Psoas muscle (tissue), 8 donors: ENCODE results near the gene CHST3. TPM values are rescaled to one million over a fixed set of nuclear protein-coding genes. Genes with fewer than 3 reads are reported as not detected.

Experiments
- ATAC-seq, 4 donors: fragments of 200-7000 bp; cut with Tn5 transposase; one replicate each; pipeline ENCODE4 v1.9.1; 2020; ENCODE audit warnings: moderate library complexity in 3 of 4, mild to moderate bottlenecking in 2 of 4
- DNase-seq, 2 donors: peaks; one replicate each; pipeline ENCODE4 v3.0.0-alpha.2; 2020
- H3K27ac ChIP-seq: fragments of 200-600 bp; one replicate; pipeline ENCODE4 v1.8.0; 2022
- H3K27me3 ChIP-seq, 3 donors: fragments of 200-600 bp in 1 of 3; one replicate each; pipeline versions ENCODE4 v1.6.1 to v1.8.0; 2013 to 2022; ENCODE audit warnings: low read length in 2 of 3, mild to moderate bottlenecking in 2 of 3, moderate library complexity in 1 of 3; ENCODE audit not compliant: insufficient read depth in 3 of 3
- H3K36me3 ChIP-seq, 2 donors: fragments of 200-600 bp in 1 of 2; one replicate each; pipeline versions ENCODE4 v1.6.1 to v1.8.0; 2013 to 2022; ENCODE audit warnings: low read depth in 1 of 2, mild to moderate bottlenecking in 1 of 2, moderate library complexity in 1 of 2; ENCODE audit not compliant: insufficient read depth in 1 of 2
- H3K4me1 ChIP-seq: fragments of 200-600 bp; one replicate; pipeline ENCODE4 v1.8.0; 2022
- H3K4me3 ChIP-seq: fragments of 200-600 bp; one replicate; pipeline ENCODE4 v1.8.0; 2022; ENCODE audit warnings: mild to moderate bottlenecking
- H3K9me3 ChIP-seq: fragments of 200-600 bp; one replicate; pipeline ENCODE4 v1.8.0; 2022
- CTCF ChIP-seq: fragments of 200-600 bp; IDR thresholded peaks from one replicate; pipeline ENCODE4 v1.8.0; 2022; ENCODE audit warnings: antibody characterized with exemption
- WGBS, 3 donors: extraction: QIAGEN DNeasy Blood & Tissue Kit; methylation state at CpG; one replicate each; pipeline versions ENCODE4 v1.1.6 to v1.1.7; 2013; 5-methylcytosine and 5-hydroxymethylcytosine counted together
- intact Hi-C, 2 donors: fragments of 100-400 bp; cut with DNase I; formaldehyde crosslinking; loops; one replicate each; pipeline versions ENCODE4 v1.11.0 to v1.14.2; 2022
- polyA plus RNA-seq, 3 donors: library from polyadenylated mRNA; stranded (reverse); fragments of 200-250 nt; gene quantifications; one replicate each; pipeline ENCODE4 v1.2.3, GENCODE V29; 2013
- total RNA-seq, 4 donors: library from RNA; stranded (reverse); fragmentation: NEBNext Ultra II Directional in 2 of 4; extraction: Animal tissue kit (Norgen Biotek cat#: 25700) in 2 of 4; gene quantifications; one replicate each; pipeline versions ENCODE4 v1.2.1 to v1.2.4, GENCODE V29; 2021 to 2023
- donor health status: healthy with polysubstance abuse.
- donor health status: DM: no; HTN: no; CAD: no; lungs with moderate emphysema.
- donor health status: Bipolar disorder and iron deficiency.
- donor health status: healthy.
- donor health status: DM: yes; HTN: yes; CAD: no.
- donor health status: DM: no; HTN: no; CAD: no.
- donor health status: DM: no; HTN: no; CAD: no.
- donor health status: DM: yes; HTN: yes; CAD: no.

CHST3 gene
- total and polyA plus RNA-seq, 7 donors = 3.3 to 44.0 (median 12.1) TPM

- no peaks in the 10 kb centered on the region for H3K9me3 ChIP-seq
- intact Hi-C loops = no loop called here
- no peak for DNase-seq
- H3K36me3 ChIP-seq = no peaks in the 10 kb centered on the region
- no peak for ATAC-seq
- H3K27ac ChIP-seq = no peak overlapping the region
- no peak for TF ChIP-seq CTCF
- WGBS, 3 donors = 75 to 82% (median 78%) methylated on average over 11 of the region's 11 CpGs
- H3K4me3 ChIP-seq = no peak overlapping the region
- peaks cover 37% of the 10 kb centered on the region for H3K4me1 ChIP-seq
- H3K27me3 ChIP-seq = no peaks in the 10 kb centered on the region
Measured at GRCh38 chr10:71968553-71969474, 4.6 kb downstream of the CHST3 start.

- H3K27me3 ChIP-seq = no peaks in the 10 kb centered on the region
- no peaks in the 10 kb centered on the region for H3K9me3 ChIP-seq
- no peak overlapping the region for H3K4me3 ChIP-seq
- ATAC-seq = no peak
- H3K4me1 ChIP-seq = peaks cover 48% of the 10 kb centered on the region
- H3K36me3 ChIP-seq = no peaks in the 10 kb centered on the region
- no peak for DNase-seq
- H3K27ac ChIP-seq = peak overlapping the region; percentile 54
- TF ChIP-seq CTCF = no peak
- 67 to 76% (median 69%) methylated on average over 10 of the region's 10 CpGs for WGBS, 3 donors
- intact Hi-C loops = loop anchor here in 1 of 2 donors (5.0 kb wide), 1 partner anchor 77 kb away; no protein-coding TSS in a partner anchor
Measured at GRCh38 chr10:71969929-71970328, 5.7 kb downstream of the CHST3 start.

GRCh38 chr10:71970331-71970730, 6.1 kb downstream of the CHST3 start:
- intact Hi-C loops = loop anchor here in 1 of 2 donors (5.0 kb wide), 1 partner anchor 77 kb away; no protein-coding TSS in a partner anchor
- 56 to 82% (median 67%) methylated on average over 9 to 10 of the region's 10 CpGs for WGBS, 3 donors
- Histone ChIP-seq H3K27ac (peak overlapping the region; percentile 54), H3K4me3 (no peak overlapping the region), H3K27me3 (no peaks in the 10 kb centered on the region), H3K4me1 (peaks cover 52% of the 10 kb centered on the region), H3K36me3 (no peaks in the 10 kb centered on the region), H3K9me3 (no peaks in the 10 kb centered on the region)
- DNase-seq (peak; percentile 43 to 73), ATAC-seq (peak in 2 of 4 donors; percentile 36 to 40)
- peak; percentile 16 for TF ChIP-seq CTCF

- Histone ChIP-seq H3K4me1 (peaks cover 52% of the 10 kb centered on the region), H3K4me3 (no peak overlapping the region), H3K27ac (peak overlapping the region; percentile 54), H3K9me3 (no peaks in the 10 kb centered on the region), H3K27me3 (no peaks in the 10 kb centered on the region), H3K36me3 (no peaks in the 10 kb centered on the region)
- WGBS, 3 donors = 69 to 86% (median 70%) methylated on average over 4 of the region's 4 CpGs
- DNase-seq (no peak), ATAC-seq (no peak)
- TF ChIP-seq CTCF = no peak
- intact Hi-C loops = loop anchor here in 1 of 2 donors (5.0 kb wide), 1 partner anchor 76 kb away; no protein-coding TSS in a partner anchor
Measured at GRCh38 chr10:71970869-71971268, 6.7 kb downstream of the CHST3 start.
